ENCODE measurements around the gene AGAP1.

AGAP1 gene

DNA sequence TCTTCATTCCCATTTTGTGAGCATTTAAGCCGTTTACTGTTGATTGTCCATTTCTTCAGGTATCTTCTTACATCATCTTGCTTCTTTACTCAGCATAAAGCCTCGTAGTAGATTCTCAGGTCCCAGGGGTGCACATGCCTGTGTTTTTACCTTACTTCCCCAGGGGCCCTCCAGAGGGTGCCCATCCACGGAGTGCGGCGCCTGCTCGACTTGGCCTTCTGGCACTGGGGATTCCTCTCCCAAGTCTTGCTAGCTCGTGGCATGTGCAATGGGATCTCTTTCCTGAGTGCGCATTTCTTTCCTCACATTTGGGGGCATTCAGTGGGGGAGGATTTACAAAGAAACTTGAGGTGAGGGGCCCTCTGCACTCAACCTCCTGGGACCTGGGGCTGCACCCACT, 148.1 kb downstream of the AGAP1 start:
- no peak for DNase-seq

DNA sequence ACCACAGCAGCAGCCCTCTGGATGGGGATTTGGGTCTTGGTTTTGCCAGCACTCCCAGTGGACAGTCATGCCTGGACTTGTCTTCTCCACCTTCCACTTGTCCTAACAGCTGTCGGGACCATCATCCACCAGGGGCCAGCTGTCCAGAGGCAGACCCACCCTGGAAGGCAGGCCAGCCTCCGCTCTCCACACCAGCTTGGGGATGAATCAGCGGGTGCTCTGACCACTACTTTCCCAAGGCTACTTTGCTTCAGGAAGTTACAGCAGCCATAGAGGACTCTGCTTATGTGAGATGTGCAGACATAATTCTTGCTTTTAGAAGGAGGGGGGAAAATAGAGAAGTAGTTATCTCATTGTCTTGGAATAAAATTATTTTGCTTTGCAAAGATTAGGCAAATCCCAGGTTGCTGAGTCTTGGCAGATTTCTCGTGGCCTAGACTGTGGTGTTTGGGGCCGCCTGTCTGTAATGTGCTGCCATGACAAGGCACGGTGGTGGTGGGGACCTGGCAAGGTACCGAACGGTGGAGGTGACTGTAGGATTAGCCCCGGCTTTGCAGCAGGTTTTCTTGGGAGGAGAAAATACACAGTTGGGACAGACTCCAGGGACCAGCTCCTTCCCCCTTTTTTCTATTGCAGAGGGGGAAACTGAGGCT, 148.7 kb downstream of the AGAP1 start:
- DNase-seq, result no peak

DNA sequence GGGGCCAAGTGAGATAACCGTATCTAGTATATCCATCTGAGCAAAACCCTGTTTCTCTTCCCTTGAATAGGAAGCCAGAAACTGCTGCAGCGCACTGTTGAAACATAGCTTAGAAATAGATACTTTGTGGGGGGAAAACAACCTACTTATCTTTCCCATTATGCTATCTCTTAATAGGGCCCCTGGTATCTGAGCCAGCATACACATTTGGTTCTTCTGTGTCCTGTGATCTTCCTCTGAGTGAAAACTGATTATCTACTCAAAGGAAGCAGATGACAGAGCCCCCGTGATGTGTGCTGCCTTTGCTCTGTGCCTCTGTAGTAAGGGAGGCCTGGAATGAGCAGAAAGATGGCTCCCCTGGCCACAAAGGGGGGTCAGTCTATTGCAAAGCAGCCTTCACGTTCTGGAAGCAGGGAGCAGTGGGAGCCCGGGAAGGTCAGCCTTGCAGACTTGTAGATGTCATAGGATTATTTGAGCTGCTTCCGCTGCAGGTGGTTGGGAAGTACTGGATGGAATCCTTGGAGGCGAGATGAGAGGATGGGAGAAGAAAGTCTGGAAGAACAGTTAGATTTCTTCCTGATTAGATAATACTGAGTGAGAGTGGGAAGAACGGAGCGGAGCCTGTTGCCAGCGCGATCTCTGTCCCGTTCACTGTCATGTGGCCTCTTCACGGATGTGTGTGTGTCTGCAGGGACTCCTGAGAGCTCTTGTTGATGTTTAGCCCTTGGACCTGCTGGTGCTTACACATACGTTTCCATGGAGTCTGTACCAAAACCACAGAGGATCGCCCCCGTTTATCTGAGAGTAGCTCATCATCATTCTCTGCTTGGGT, 150.1 kb downstream of the AGAP1 start:
- no peak for DNase-seq

DNA sequence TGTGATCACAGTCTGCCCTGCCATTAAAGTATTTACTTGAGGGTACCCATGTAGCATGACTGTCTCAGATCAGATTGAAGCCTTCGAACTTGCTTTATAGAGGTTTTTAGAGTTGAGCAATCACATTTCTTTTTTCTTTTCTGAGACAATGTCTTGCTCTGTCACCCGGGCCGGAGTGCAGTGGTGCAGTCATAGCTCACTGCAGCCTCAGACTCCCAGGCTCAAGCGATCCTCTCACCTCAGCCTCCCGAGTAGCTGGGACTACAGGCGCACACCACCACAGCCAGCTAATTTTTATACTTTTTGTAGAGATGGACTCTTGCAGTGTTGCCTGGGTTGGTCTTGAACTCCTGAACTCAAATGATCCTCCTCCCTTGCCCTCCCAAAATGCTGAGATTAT, 153.4 kb downstream of the AGAP1 start:
- no peak for DNase-seq

DNA sequence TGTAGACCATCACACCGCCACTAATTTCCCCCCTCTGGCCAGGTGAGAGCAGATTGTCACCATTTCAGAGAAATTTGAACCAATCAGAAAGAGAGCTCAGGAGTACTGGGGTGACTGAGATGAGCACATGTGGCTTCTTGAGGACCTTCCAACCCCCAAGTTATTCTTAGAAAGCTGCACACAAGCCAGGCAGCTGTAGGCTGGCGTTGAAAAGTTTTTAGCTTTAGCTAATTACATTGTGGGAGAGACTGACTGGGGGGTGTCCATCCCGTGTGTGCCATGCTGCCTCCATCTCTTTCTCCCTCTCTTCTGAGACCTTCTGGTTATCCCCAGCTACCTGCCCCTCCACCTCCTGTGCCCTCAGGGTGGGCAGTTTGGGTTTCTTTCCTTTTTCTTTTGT, 154.0 kb downstream of the AGAP1 start:
- DNase-seq, result no peak

DNA sequence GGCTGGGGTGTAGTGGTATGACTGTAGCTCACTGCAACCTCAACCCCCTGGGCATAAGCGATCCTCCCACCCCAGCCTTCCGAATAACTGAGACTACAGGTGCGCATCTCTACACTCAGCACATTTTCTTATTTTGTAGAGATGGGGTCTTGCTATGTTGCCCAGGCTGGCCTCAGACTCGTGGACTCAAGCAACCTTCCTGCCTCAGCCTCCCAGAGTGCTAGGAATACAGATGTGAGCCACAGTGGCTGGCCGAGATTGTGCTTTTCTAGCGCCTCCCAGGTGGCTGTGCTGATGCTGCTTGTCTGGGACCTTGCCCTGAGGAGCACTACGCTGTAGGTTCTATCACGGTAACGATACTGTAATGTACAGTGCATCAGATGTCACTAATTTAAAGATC, 155.6 kb downstream of the AGAP1 start:
- DNase-seq, result no peak

DNA sequence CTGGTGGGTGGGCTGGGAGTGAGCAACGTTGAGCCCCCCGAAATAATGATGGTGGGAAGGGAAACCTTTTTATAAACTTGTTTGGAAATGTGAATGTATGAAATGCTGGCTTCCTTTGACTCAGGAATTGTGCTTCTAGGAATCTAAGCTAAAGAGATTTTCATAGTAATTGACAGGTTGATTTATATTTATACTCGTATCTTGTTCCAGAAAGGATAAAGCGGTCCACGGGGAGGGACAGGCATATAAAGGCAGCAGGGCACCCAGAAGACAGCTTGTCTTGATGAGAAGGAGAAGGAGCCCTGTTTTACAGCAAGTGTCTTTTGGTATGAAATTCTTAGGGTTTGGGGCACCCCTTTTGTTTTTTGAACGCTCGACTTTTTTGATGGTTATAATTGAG, 157.8 kb downstream of the AGAP1 start:
- DNase-seq, result no peak

DNA sequence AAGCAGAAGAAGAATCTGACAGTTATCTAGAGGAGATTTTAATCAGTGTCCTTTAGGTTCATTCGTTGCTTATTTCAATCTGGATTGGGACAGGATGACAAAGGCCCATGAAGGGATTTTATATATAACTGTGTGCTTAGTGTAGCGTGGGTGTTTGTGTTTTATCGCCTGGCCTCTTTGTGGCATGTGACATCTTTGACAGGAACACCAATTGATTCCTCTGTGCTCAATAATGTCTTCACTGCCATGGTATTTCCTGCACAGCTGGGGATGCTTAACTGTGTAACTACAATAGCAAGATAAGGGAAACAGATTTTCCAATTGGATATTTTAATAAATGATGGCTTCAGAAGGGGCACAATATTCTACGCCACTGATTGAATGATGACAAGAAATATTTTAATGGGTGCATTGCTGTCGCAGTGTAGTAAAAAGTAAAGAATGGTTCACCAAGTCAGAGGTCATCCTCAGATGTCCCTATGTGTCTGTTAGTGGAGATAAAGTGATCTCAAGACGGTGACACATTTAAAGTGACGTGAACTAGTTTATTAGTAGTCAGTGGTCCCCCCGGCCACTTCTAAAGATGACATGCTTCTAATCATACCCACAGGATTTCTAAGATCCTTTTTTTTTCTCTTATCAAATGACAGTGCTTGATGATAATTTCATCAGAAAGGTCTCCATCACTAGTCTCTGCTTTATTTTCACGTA, 160.4 kb downstream of the AGAP1 start:
- DNase-seq, result no peak

DNA sequence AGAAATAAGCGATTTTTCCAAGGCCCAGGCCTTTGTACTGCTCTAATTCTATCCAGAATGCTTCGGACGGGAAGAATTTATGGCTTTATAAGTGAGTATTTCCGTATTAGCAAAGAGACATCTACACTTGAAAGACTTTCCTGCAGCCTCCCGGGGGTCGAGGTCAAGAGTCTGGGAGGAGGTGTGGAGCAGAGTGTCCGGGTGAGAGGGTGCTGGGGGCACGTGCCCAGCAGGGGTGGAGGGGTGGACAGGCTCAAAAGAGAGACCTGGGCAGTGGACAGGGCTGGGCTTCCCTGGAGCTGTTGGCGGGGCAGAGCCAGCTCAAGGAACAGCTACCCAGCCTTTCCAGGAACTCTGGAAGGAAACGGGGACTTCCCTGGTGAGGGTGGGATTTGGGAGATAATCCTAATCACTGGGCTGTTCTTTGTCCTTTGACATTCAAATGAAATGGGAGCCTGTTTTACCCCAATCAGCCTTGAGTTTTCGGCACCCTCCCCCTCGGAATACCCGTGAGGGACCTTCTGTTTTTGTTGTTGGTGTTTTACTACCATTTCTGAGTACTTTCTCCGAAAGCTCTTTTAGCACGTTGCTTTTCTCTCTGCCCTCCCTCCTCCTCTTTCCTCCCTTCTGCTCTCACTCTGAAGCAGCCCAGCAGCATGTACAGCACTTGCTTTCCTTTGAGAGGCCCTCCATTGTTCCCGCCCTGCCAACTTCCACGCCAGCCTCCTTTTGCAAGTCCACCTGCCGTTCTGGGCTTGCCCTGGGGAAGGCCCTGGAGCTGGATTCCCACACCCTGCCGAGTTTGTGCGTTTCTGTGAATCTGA, 164.7 kb downstream of the AGAP1 start:
- DNase-seq, result no peak

DNA sequence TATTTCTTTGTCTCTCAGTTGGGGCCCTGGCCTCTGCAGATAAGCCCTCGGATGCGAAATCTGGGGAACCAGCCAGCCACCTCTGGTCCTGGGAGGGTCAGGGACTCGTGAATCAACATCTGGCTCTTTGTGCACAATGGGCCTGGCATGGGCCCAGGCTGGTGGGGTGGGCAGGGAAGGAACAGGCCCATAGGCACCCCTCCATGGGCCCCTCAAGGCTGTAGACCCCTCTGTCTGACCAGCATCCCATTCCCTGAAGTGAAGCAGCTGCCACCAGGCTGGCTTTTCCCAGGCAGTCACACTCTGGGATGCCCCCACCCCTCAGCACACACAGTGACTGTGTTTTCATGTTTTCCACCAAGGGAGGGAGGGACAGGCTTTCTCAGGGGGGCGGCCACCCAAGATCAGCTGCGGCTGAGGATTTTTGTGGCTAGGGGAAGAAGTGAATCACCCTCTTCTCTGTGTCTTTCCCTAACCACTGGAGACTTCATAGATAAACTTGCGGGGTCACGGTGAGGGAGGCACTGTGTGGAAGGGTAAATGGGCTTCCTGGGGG, 166.0 kb downstream of the AGAP1 start:
- DNase-seq, result no peak

DNA sequence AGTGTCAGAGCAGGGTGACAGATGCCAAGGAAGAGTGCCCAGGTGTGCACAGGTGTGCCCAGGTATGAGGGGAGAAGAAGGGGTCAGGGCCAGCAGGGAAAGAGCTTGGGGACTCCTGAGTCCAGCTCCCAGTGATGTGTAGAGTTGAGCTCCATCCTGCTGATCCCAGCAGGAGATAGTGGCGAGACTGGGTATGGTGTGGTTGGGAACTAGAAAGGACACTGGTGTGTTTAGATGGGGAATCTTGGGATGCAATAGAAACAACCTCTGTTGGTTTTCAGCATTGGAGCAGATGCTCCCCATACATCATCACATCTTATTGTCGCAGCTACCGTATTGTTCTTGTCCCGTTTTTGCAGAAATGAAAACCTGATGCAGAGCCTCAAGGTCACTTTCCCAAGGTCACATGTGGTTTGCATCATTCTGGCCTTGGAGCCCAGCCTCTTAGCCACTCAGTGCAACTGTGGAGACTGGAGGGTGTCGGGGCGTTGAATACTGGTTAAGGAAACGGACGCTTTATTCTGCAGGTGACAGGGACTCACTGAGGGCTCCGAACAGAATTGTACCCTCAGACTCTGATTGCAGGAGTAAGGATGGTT, 166.7 kb downstream of the AGAP1 start:
- no peak for DNase-seq

DNA sequence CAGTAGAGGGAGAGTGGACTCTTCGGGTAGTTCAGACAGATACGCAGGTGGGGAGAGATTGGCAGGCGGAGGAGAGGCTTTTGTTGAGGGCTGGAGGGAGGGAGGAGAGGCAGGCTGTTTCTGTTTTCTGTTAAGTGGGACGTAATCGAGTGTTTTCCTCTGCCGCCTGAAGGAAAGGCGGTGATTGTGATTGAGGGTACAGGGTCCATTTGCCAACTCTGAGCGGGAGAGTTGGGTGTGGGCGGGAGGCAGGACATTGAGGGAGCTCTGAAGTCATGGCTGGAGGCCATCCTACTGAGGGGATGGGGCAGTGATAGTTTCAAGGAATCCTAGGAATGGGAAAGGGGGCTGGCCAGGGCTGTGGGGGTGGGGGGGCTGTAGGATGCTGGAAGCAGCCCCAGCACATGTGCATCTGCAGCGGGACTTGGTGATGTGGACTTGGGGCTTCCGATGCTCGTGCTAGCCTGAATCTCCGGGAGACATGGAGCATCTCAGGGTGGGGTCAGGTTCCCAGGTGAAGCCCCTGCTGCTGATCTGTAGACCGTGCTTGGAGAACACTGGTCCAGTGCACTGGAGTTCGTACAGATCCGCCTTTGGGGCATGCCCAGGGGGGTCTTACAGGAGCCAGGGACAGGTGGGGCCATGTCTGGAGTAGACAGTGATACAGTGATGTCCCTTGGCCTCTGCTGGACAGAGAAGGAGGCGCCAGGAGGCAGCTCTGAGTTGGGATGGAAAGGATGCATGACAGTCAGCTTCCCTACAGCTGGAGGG, 167.5 kb downstream of the AGAP1 start:
- DNase-seq, result no peak

DNA sequence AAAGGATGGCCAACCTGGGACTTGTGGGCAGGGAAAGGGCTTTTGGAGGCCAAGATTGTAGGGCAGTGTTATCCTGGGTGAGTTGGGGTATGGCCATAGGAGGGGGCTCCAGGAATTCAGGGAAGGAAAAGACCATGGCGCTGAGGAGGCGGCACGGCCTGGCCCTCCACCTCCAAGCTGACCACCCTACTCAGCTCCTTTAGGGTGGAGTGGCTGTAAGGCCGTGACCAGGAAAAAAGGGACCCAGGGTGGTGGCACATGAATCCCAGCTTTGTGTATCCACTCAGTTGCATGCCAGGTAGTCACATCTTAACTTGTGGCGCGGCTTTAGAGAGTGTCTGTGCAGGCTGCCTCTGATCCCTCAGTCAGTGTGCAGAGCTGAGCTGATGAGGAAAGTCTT, 168.1 kb downstream of the AGAP1 start:
- DNase-seq, result no peak

DNA sequence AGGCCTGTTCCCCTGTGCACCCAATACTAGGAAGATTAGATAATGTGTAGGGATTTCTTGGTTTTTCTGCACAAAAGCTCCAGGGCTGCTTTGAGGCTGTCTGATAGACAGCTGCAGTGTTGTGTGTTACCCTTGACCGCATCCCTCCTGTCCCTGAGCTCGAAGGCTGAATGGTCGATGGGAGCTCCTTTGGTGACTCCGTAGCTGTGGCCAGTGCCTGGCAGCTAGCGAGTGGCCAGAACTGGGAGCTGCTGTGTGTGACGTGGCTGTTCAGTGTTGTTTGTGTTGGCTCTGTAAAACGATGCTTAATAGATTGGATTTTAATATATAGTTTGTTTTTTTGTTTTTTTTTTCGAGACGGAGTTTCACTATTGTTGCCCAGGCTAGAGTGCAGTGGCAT, 170.0 kb downstream of the AGAP1 start:
- no peak for DNase-seq

DNA sequence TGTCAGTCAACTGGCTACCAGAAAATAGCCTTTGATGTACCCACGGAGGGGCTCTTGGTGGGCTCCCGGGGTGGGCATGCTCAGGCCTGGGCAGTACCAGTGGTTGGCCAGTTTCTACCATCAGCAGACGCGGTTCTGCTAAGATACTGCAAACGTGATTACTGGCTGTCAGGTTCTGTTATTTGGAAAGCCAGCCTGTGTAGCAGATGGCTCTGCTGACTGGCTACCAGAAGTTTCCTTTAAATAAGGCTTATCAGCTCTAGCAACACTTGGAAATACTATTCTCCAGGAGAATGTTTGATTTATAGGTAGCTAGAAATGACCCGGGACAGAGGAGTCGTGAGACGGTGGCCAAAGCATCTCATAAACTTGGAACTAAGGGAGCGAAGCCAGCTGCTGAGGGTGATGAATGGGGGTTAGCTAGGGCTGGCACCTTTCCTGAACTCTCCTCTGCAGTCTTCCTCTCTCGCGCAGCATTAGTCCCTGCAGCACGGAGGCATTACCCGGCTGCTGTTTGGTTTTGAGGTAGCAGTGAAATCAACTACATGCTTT, 171.9 kb downstream of the AGAP1 start:
- no peak for DNase-seq

DNA sequence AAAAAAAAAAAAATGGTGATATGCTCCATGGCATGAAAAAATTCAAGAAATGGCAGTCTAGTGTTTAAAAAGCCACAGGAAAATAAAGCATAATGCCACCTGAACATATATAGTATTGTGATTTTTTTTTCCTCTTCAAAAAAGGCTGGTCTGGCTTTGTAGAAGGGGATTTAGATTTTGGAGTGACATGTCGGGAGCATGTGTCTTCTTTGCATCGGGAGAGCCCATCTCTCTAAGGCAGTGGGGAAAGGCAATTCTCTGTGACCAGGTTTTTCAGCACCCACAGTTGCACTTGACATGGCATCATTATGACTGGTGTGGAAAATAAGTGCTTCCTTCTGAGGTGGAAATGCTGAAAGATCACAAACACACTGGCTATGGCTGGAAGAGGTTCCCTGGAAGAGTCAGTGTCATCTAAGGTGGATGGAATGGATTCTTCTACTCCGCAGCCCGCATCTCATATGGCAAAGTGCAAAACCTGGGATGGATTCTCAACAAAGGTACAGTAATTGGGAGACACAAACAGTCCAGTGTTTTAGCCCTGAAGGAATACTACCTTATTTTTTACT, 172.5 kb downstream of the AGAP1 start:
- no peak for DNase-seq

DNA sequence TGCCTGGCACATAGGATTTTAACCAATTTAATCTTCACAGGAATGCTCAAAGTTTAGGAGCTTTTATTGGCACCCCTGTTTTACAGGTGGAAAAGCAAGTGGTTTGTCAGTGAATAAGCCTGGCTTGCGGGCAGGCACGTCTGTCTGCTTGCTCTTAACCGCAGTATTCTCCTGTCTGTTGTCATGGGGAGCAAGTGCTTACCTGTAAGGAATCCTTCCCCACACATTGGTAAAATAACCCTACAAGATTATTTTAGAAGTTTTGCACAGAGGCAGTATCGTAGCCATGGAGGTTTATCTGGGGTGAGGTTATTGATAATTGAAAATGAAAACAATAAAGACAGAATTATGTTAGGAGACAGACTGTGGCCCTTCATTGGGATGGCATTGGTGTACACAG, 174.9 kb downstream of the AGAP1 start:
- DNase-seq, result no peak

DNA sequence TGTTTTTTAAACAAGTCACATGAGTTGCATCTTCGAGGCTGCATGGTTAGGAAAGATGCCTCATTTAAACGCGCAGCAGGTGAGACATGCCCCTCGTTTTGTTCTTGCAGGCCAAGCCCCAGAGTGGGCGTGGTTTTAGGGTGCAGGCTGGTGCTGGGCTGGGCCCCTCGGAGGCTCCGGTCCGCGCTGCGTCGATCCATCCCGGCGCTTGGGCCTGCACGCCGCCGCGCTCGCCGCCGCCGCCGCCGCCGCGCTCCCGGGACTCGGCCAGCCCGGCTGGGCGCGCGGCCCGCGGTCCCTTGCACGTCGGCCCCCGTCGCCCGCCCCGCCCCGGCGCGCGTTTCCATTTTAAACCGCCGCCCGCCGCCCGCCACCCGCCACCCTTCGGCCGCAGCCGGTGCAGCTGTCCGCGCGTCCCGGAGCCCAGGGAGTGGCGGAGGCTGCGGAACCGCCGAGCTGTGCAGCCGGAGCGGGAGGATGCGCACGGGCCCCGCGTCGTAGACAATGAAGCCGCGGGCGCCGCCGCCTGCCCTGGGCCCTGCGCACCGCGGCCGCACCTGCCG, 175.5 kb downstream of the AGAP1 start:
- DNase-seq, result peak; percentile 15

DNA sequence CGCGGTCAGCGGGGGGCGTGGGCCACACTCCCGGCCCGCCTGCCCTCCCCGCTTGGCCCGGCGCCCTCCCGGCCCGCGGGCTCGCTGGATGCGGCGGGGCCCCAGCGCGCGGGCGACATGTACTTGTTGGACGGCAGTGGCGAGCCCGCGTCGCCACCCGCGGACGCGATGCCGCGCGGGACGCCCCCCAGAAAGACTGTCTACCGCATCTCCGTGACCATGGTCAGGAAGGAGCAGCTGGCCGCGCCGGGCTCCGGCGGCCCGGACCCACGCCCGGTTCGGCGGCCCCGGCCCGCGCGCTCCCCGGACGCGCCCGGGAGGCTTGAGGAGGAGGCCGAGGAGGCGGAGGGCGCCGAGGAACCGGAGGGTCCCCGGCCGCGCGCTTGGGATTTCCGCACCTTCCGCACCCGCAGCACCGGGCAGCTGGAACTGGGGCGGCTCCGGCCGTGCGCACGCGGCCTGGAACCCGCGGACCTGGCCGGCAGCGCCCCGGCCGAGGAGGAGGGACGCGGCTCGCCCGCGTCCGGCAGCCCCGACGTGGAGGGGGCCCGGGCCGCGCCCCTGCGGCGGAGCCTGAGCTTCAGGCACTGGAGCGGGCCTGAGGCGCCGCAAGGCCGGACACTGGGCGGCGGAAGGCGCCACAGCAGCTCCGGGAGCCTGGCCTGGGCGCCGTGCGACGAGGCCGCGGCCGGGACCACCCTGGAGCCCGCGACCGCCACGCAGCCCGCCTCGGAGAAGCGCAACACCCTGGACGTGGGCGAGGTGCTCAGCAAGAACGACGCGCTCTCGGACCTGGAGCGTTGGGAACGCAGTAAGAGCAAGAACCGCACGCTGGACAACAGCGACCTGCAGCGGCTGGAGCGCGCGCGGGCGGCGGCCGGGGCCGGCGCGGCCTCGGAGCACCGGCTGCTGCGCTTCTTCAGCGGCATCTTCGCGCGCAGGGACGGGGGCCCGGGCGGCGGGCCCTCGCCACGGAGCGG, 176.4 kb downstream of the AGAP1 start:
- DNase-seq, result no peak

Measured in activated CD4-positive, alpha-beta T cell treated with anti-CD3 and anti-CD28 coated beads, Interleukin-2, amount 50 U/mL, for 1 hour (primary cell).